ENCODE measurements around the gene SP6.

SP6 gene

GRCh38 chr17:47807421-47807820, 43.5 kb downstream of the SP6 start:
- no peaks in the 10 kb centered on the region for H3K9me3 ChIP-seq (ENCODE audit: insufficient read depth, low read length)
- peaks cover 41% of the 10 kb centered on the region for H3K36me3 ChIP-seq (ENCODE audit: insufficient read depth, insufficient read length, low read length)

DNA sequence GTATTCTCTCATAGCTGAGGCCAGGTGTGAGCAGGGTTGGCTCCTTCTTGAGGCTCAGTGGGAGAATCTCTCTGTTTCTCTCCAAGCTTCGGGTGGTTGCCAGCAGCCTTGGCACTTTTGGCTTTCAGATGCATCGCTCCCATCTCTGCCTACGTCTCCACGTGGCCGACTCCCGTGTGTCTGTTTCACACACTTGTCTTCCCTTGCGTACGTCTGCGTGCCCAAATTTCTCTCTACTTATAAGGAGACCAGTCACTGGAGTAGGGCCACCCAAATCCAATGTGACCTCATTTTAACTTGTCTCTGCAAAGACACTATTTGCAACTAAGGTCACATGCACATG, 44.1 kb downstream of the SP6 start:
- H3K9me3 ChIP-seq (ENCODE audit: insufficient read depth, low read length), result no peaks in the 10 kb centered on the region

More at GRCh38 chr17:47807421-47807820, 43.5 kb downstream of the SP6 start:
- H3K4me1 ChIP-seq (ENCODE audit: insufficient read depth, insufficient read length), result peaks cover 10% of the 10 kb centered on the region
- no peaks in the 10 kb centered on the region for H3K27me3 ChIP-seq (ENCODE audit: insufficient read depth, insufficient read length)
- TF ChIP-seq SUZ12 (IDR thresholded peaks at IDR 0.05; ENCODE audit: extremely low read depth, insufficient read depth, insufficient read length) (no peak), ZNF274 (IDR thresholded peaks at IDR 0.05; ENCODE audit: low read depth, low read length) (no peak), YY1 (IDR thresholded peaks at IDR 0.05; ENCODE audit: insufficient read depth, insufficient read length) (no peak)
- no peak overlapping the region for H3K4me3 ChIP-seq (ENCODE audit: insufficient read length, low read depth)
- H3K9ac ChIP-seq (ENCODE audit: insufficient read length, low read depth), result no peak overlapping the region
- DNase-seq (ENCODE audit: low read depth, low spot score), result no peak

DNA sequence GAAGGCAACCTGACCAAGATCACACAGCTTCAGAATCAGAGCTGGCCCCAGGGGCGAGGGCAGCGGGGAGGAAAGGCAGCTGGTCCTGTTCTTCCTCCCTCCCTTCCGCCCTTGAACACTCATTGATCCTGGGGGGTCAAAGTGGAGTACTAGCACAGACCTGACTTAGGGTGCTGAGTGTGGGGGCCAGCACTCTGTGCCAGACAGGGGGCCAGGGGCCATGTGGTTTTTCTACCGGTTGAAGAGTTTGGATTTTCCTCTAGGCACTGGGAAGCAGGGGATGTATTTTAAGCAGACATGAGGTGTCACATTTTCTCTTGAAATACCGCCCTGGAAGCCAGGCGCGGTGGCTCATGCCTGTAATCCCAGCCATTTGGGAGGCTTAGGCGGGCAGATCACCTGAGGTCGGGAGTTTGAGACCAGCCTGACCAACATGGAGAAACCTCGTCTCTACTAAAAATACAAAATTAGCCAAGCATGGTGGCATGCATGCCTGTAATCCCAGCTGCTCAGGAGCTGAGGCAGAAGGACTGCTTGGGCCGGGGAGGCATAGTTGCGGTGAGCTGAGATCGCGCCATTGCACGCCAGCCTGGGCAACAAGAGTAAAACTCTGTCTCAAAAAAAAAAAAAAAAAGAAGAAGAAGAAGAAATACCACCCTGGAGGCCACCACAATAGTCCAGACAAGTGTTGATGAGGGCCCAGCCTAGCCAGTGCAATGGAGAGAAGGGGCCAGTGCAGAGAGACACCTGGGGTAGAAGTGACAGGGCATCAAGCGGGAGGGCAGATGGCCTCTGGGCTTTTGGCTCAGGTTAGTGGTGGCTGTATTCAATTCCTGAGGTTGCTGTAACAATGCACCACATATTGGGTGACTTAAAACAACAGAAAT, 44.7 kb downstream of the SP6 start:
- TF ChIP-seq ZNF274 (IDR thresholded peaks at IDR 0.05; ENCODE audit: low read depth, low read length), result no peak
- TF ChIP-seq YY1 (IDR thresholded peaks at IDR 0.05; ENCODE audit: insufficient read depth, insufficient read length), result no peak
- no peak for TF ChIP-seq SUZ12 (IDR thresholded peaks at IDR 0.05; ENCODE audit: extremely low read depth, insufficient read depth, insufficient read length)
- Histone ChIP-seq H3K9me3 (ENCODE audit: insufficient read depth, low read length) (no peaks in the 10 kb centered on the region), H3K4me3 (ENCODE audit: insufficient read length, low read depth) (no peak overlapping the region), H3K4me1 (ENCODE audit: insufficient read depth, insufficient read length) (peaks cover 6% of the 10 kb centered on the region), H3K36me3 (ENCODE audit: insufficient read depth, insufficient read length, low read length) (peaks cover 36% of the 10 kb centered on the region), H3K27me3 (ENCODE audit: insufficient read depth, insufficient read length) (peaks cover 2% of the 10 kb centered on the region), H3K9ac (ENCODE audit: insufficient read length, low read depth) (no peak overlapping the region)
- no peak for DNase-seq (ENCODE audit: low read depth, low spot score)

More for the DNA sequence above, 44.1 kb downstream of the SP6 start:
- no peak for DNase-seq (ENCODE audit: low read depth, low spot score)
- no peak overlapping the region for H3K9ac ChIP-seq (ENCODE audit: insufficient read length, low read depth)
- H3K27me3 ChIP-seq (ENCODE audit: insufficient read depth, insufficient read length), result no peaks in the 10 kb centered on the region
- TF ChIP-seq YY1 (IDR thresholded peaks at IDR 0.05; ENCODE audit: insufficient read depth, insufficient read length) (no peak), SUZ12 (IDR thresholded peaks at IDR 0.05; ENCODE audit: extremely low read depth, insufficient read depth, insufficient read length) (no peak), ZNF274 (IDR thresholded peaks at IDR 0.05; ENCODE audit: low read depth, low read length) (no peak)
- H3K36me3 ChIP-seq (ENCODE audit: insufficient read depth, insufficient read length, low read length), result peaks cover 40% of the 10 kb centered on the region
- H3K4me3 ChIP-seq (ENCODE audit: insufficient read length, low read depth), result no peak overlapping the region
- H3K4me1 ChIP-seq (ENCODE audit: insufficient read depth, insufficient read length), result peaks cover 10% of the 10 kb centered on the region

GRCh38 chr17:47804461-47804860, 46.5 kb downstream of the SP6 start:
- Histone ChIP-seq H3K27me3 (ENCODE audit: insufficient read depth, insufficient read length) (peaks cover 2% of the 10 kb centered on the region), H3K9ac (ENCODE audit: insufficient read length, low read depth) (no peak overlapping the region), H3K9me3 (ENCODE audit: insufficient read depth, low read length) (no peaks in the 10 kb centered on the region), H3K36me3 (ENCODE audit: insufficient read depth, insufficient read length, low read length) (peaks cover 33% of the 10 kb centered on the region), H3K4me1 (ENCODE audit: insufficient read depth, insufficient read length) (no peaks in the 10 kb centered on the region), H3K4me3 (ENCODE audit: insufficient read length, low read depth) (no peak overlapping the region)
- TF ChIP-seq ZNF274 (IDR thresholded peaks at IDR 0.05; ENCODE audit: low read depth, low read length) (no peak), SUZ12 (IDR thresholded peaks at IDR 0.05; ENCODE audit: extremely low read depth, insufficient read depth, insufficient read length) (no peak), YY1 (IDR thresholded peaks at IDR 0.05; ENCODE audit: insufficient read depth, insufficient read length) (no peak)
- DNase-seq (ENCODE audit: low read depth, low spot score), result no peak

GRCh38 chr17:47803751-47804150, 47.2 kb downstream of the SP6 start:
- no peak for DNase-seq (ENCODE audit: low read depth, low spot score)
- H3K36me3 ChIP-seq (ENCODE audit: insufficient read depth, insufficient read length, low read length), result peaks cover 26% of the 10 kb centered on the region
- TF ChIP-seq SUZ12 (IDR thresholded peaks at IDR 0.05; ENCODE audit: extremely low read depth, insufficient read depth, insufficient read length) (no peak), YY1 (IDR thresholded peaks at IDR 0.05; ENCODE audit: insufficient read depth, insufficient read length) (no peak), ZNF274 (IDR thresholded peaks at IDR 0.05; ENCODE audit: low read depth, low read length) (no peak)
- no peak overlapping the region for H3K4me3 ChIP-seq (ENCODE audit: insufficient read length, low read depth)
- no peak overlapping the region for H3K9ac ChIP-seq (ENCODE audit: insufficient read length, low read depth)
- peaks cover 2% of the 10 kb centered on the region for H3K27me3 ChIP-seq (ENCODE audit: insufficient read depth, insufficient read length)
- H3K4me1 ChIP-seq (ENCODE audit: insufficient read depth, insufficient read length), result no peaks in the 10 kb centered on the region
- no peaks in the 10 kb centered on the region for H3K9me3 ChIP-seq (ENCODE audit: insufficient read depth, low read length)

- H3K4me1 ChIP-seq (ENCODE audit: insufficient read depth, insufficient read length), result no peaks in the 10 kb centered on the region
- TF ChIP-seq YY1 (IDR thresholded peaks at IDR 0.05; ENCODE audit: insufficient read depth, insufficient read length), result no peak
- TF ChIP-seq ZNF274 (IDR thresholded peaks at IDR 0.05; ENCODE audit: low read depth, low read length), result no peak
- no peak for TF ChIP-seq SUZ12 (IDR thresholded peaks at IDR 0.05; ENCODE audit: extremely low read depth, insufficient read depth, insufficient read length)
- no peak for DNase-seq (ENCODE audit: low read depth, low spot score)
- H3K4me3 ChIP-seq (ENCODE audit: insufficient read length, low read depth), result no peak overlapping the region
- peaks cover 2% of the 10 kb centered on the region for H3K27me3 ChIP-seq (ENCODE audit: insufficient read depth, insufficient read length)
- H3K36me3 ChIP-seq (ENCODE audit: insufficient read depth, insufficient read length, low read length), result peaks cover 21% of the 10 kb centered on the region
- no peak overlapping the region for H3K9ac ChIP-seq (ENCODE audit: insufficient read length, low read depth)
- H3K9me3 ChIP-seq (ENCODE audit: insufficient read depth, low read length), result no peaks in the 10 kb centered on the region
These were observed 47.8 kb downstream of the SP6 start for GRCh38 chr17:47803201-47803600.

DNA sequence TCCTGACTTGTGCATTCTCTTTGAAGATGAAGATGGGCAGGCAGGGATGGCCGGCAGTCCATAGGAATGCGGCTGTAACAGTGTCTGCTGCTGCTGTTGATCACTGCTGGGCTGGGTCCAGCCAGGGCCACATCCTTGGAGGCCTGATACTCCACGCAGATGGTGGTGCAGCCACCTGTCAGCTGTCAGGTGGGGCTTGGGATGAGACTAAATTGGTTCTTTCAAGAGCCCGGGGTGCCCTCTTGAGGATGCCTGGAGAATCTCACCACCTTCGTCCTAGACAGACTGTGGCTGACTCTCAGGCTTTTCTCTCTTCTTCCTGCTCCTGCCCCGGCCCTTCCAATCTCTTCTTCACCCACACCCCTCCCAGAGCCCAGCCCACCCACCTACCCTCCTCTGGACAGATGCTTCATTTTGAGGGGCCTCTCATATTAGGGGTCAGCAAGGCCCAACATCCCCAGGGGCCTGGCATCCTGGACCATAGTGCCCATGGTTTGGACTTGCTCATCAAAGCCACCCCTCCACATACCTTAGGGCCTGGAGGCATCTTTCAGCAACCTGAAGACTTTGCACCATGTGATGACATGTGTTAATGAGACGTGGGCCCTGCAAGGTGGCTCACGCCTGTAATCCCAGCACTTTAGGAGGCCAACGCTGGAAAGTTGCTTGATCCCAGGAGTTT, 48.5 kb downstream of the SP6 start:
- no peak for TF ChIP-seq ZNF274 (IDR thresholded peaks at IDR 0.05; ENCODE audit: low read depth, low read length)
- no peak for TF ChIP-seq SUZ12 (IDR thresholded peaks at IDR 0.05; ENCODE audit: extremely low read depth, insufficient read depth, insufficient read length)
- no peak for TF ChIP-seq YY1 (IDR thresholded peaks at IDR 0.05; ENCODE audit: insufficient read depth, insufficient read length)
- peaks cover 14% of the 10 kb centered on the region for H3K36me3 ChIP-seq (ENCODE audit: insufficient read depth, insufficient read length, low read length)
- peaks cover 2% of the 10 kb centered on the region for H3K27me3 ChIP-seq (ENCODE audit: insufficient read depth, insufficient read length)
- no peak overlapping the region for H3K9ac ChIP-seq (ENCODE audit: insufficient read length, low read depth)
- no peaks in the 10 kb centered on the region for H3K9me3 ChIP-seq (ENCODE audit: insufficient read depth, low read length)
- no peaks in the 10 kb centered on the region for H3K4me1 ChIP-seq (ENCODE audit: insufficient read depth, insufficient read length)
- no peak for DNase-seq (ENCODE audit: low read depth, low spot score)
- H3K4me3 ChIP-seq (ENCODE audit: insufficient read length, low read depth), result no peak overlapping the region

Data from NT2/D1 (cell line).